Activated T-helper 2 cell treated with anti-CD3 and anti-CD28 coated beads, Interferon-gamma antibody, Interleukin-2, Interleukin-4, amounts not matched to agents 10 μg/mL and 5 μg/mL and 100 μg/mL, durations not matched to agents 14 hours and 24 hours and 36 hours (primary cell): ENCODE data around the gene SHISA4. TPM values are rescaled to one million over a fixed set of nuclear protein-coding genes. Genes with fewer than 3 reads are reported as not detected.

Experiments used
- DNase-seq: peaks from one replicate; pipeline ENCODE4 v3.0.0; 2021; ENCODE audit warnings: low spot score
- H3K27ac Mint-ChIP-seq: one replicate; pipeline ENCODE4 v1.8.0; 2021; ENCODE audit warnings: mixed read lengths
- H3K27me3 Mint-ChIP-seq: one replicate; pipeline ENCODE4 v1.8.0; 2021; ENCODE audit warnings: low read depth, mixed read lengths
- H3K36me3 Mint-ChIP-seq: one replicate; pipeline ENCODE4 v1.8.0; 2021; ENCODE audit warnings: low read depth, mixed read lengths
- H3K4me1 Mint-ChIP-seq: one replicate; pipeline ENCODE4 v1.8.0; 2021; ENCODE audit warnings: low read depth, mixed read lengths
- H3K4me3 Mint-ChIP-seq: one replicate; pipeline ENCODE4 v1.8.0; 2021; ENCODE audit warnings: low read depth, mild to moderate bottlenecking, moderate library complexity, mixed read lengths
- H3K9me3 Mint-ChIP-seq: one replicate; pipeline ENCODE4 v1.8.0; 2021; ENCODE audit warnings: mixed read lengths
- intact Hi-C: fragments of 100-400 bp; cut with micrococcal nuclease; formaldehyde crosslinking; loops from one replicate; pipeline ENCODE4 v1.15.1; 2023
- total RNA-seq: library from RNA; stranded (reverse); gene quantifications from 2 replicates; pipeline ENCODE4 v1.2.3, GENCODE V29; 2022

SHISA4 gene
- total RNA-seq, 1 donor from 2014 or later = 0.48 TPM

GRCh38 chr1:201907621-201908020 lies 18.9 kb downstream of the SHISA4 start:
- no peak overlapping the region for H3K27ac Mint-ChIP-seq
- H3K27me3 Mint-ChIP-seq = no peaks in the 10 kb centered on the region
- H3K4me3 Mint-ChIP-seq = no peak overlapping the region
- H3K4me1 Mint-ChIP-seq = peaks cover 6% of the 10 kb centered on the region
- DNase-seq = no peak
- no peaks in the 10 kb centered on the region for H3K36me3 Mint-ChIP-seq
- intact Hi-C loops = no loop called here
- H3K9me3 Mint-ChIP-seq = no peaks in the 10 kb centered on the region

GRCh38 chr1:201911826-201912571 lies 23.3 kb downstream of the SHISA4 start:
- Mint-ChIP-seq H3K9me3 (no peaks in the 10 kb centered on the region), H3K27ac (no peak overlapping the region), H3K36me3 (no peaks in the 10 kb centered on the region), H3K4me3 (no peak overlapping the region), H3K27me3 (no peaks in the 10 kb centered on the region), H3K4me1 (no peaks in the 10 kb centered on the region)
- intact Hi-C loops = no loop called here
- DNase-seq = no peak

GRCh38 chr1:201912832-201913231 lies 24.1 kb downstream of the SHISA4 start:
- no peak for DNase-seq
- no peaks in the 10 kb centered on the region for H3K9me3 Mint-ChIP-seq
- intact Hi-C loops = no loop called here
- H3K27me3 Mint-ChIP-seq = no peaks in the 10 kb centered on the region
- H3K27ac Mint-ChIP-seq = no peak overlapping the region
- H3K4me1 Mint-ChIP-seq = no peaks in the 10 kb centered on the region
- H3K4me3 Mint-ChIP-seq = no peak overlapping the region
- H3K36me3 Mint-ChIP-seq = no peaks in the 10 kb centered on the region

GRCh38 chr1:201914456-201915235 lies 25.9 kb downstream of the SHISA4 start:
- H3K36me3 Mint-ChIP-seq = no peaks in the 10 kb centered on the region
- H3K27ac Mint-ChIP-seq = no peak overlapping the region
- no peak for DNase-seq
- H3K27me3 Mint-ChIP-seq = peaks cover 7% of the 10 kb centered on the region
- intact Hi-C loops = no loop called here
- H3K4me1 Mint-ChIP-seq = no peaks in the 10 kb centered on the region
- no peak overlapping the region for H3K4me3 Mint-ChIP-seq
- no peaks in the 10 kb centered on the region for H3K9me3 Mint-ChIP-seq

GRCh38 chr1:201916649-201917249 lies 28.1 kb downstream of the SHISA4 start:
- H3K4me1 Mint-ChIP-seq = no peaks in the 10 kb centered on the region
- DNase-seq = no peak
- no peaks in the 10 kb centered on the region for H3K36me3 Mint-ChIP-seq
- H3K27ac Mint-ChIP-seq = no peak overlapping the region
- peaks cover 7% of the 10 kb centered on the region for H3K27me3 Mint-ChIP-seq
- intact Hi-C loops = no loop called here
- no peaks in the 10 kb centered on the region for H3K9me3 Mint-ChIP-seq
- H3K4me3 Mint-ChIP-seq = no peak overlapping the region

- intact Hi-C loops = no loop called here
- Mint-ChIP-seq H3K27me3 (peaks cover 12% of the 10 kb centered on the region), H3K4me3 (no peak overlapping the region), H3K36me3 (no peaks in the 10 kb centered on the region), H3K9me3 (no peaks in the 10 kb centered on the region), H3K4me1 (no peaks in the 10 kb centered on the region), H3K27ac (no peak overlapping the region)
- no peak for DNase-seq
Observed at GRCh38 chr1:201917362-201918033, 28.8 kb downstream of the SHISA4 start.

- H3K9me3 Mint-ChIP-seq = no peaks in the 10 kb centered on the region
- H3K36me3 Mint-ChIP-seq = no peaks in the 10 kb centered on the region
- intact Hi-C loops = no loop called here
- H3K27me3 Mint-ChIP-seq = peaks cover 12% of the 10 kb centered on the region
- H3K4me3 Mint-ChIP-seq = no peak overlapping the region
- no peak for DNase-seq
- no peak overlapping the region for H3K27ac Mint-ChIP-seq
- no peaks in the 10 kb centered on the region for H3K4me1 Mint-ChIP-seq
Observed at GRCh38 chr1:201918343-201918742, 29.6 kb downstream of the SHISA4 start.

- no peak overlapping the region for H3K27ac Mint-ChIP-seq
- no peaks in the 10 kb centered on the region for H3K36me3 Mint-ChIP-seq
- H3K9me3 Mint-ChIP-seq = no peaks in the 10 kb centered on the region
- intact Hi-C loops = no loop called here
- H3K4me3 Mint-ChIP-seq = no peak overlapping the region
- no peak for DNase-seq
- H3K4me1 Mint-ChIP-seq = no peaks in the 10 kb centered on the region
- H3K27me3 Mint-ChIP-seq = peaks cover 17% of the 10 kb centered on the region
Observed at GRCh38 chr1:201921952-201922558, 33.4 kb downstream of the SHISA4 start.

- intact Hi-C loops = no loop called here
- no peaks in the 10 kb centered on the region for H3K36me3 Mint-ChIP-seq
- H3K27me3 Mint-ChIP-seq = peaks cover 10% of the 10 kb centered on the region
- H3K4me1 Mint-ChIP-seq = no peaks in the 10 kb centered on the region
- no peaks in the 10 kb centered on the region for H3K9me3 Mint-ChIP-seq
- H3K27ac Mint-ChIP-seq = no peak overlapping the region
- DNase-seq = no peak
- H3K4me3 Mint-ChIP-seq = no peak overlapping the region
Observed at GRCh38 chr1:201925301-201925567, 36.5 kb downstream of the SHISA4 start.

- Mint-ChIP-seq H3K36me3 (no peaks in the 10 kb centered on the region), H3K4me1 (no peaks in the 10 kb centered on the region), H3K27ac (no peak overlapping the region), H3K4me3 (no peak overlapping the region), H3K9me3 (no peaks in the 10 kb centered on the region), H3K27me3 (peaks cover 10% of the 10 kb centered on the region)
- DNase-seq = no peak
- intact Hi-C loops = no loop called here
Observed at GRCh38 chr1:201925981-201926645, 37.4 kb downstream of the SHISA4 start.

GRCh38 chr1:201928266-201928665 lies 39.6 kb downstream of the SHISA4 start:
- intact Hi-C loops = no loop called here
- DNase-seq = no peak
- Mint-ChIP-seq H3K27me3 (peaks cover 8% of the 10 kb centered on the region), H3K4me1 (no peaks in the 10 kb centered on the region), H3K9me3 (no peaks in the 10 kb centered on the region), H3K27ac (no peak overlapping the region), H3K36me3 (no peaks in the 10 kb centered on the region), H3K4me3 (no peak overlapping the region)

GRCh38 chr1:201930137-201930536 lies 41.4 kb downstream of the SHISA4 start:
- no peak overlapping the region for H3K4me3 Mint-ChIP-seq
- H3K27me3 Mint-ChIP-seq = peaks cover 14% of the 10 kb centered on the region
- intact Hi-C loops = no loop called here
- H3K36me3 Mint-ChIP-seq = no peaks in the 10 kb centered on the region
- no peaks in the 10 kb centered on the region for H3K4me1 Mint-ChIP-seq
- no peaks in the 10 kb centered on the region for H3K9me3 Mint-ChIP-seq
- H3K27ac Mint-ChIP-seq = no peak overlapping the region
- no peak for DNase-seq
